IMR-90 (cell line): ENCODE measurements around the gene MMP14. TPM values are rescaled to one million over a fixed set of nuclear protein-coding genes. Genes with fewer than 3 reads are reported as not detected.
A peak's percentile ranks its signal among the peaks of the same experiment; 100 is the strongest.

Source experiments
- ATAC-seq: fragments of 200-7000 bp; cut with Tn5 transposase; 2 replicates; pipeline ENCODE4 v1.9.1; 2020; ENCODE audit warnings: low read depth, mild to moderate bottlenecking, moderate library complexity
- BruUV-seq: library from RNA; stranded (reverse); fragments of 400-500 nt; replicated peaks from 2 replicates; lab custom pipeline; 2021; lab: Mats Ljungman, UMichigan
- CTCF ChIA-PET: fragments of 300-600 bp; formaldehyde crosslinking; extraction: SDS; loops from one replicate; lab custom pipeline; 2021; ENCODE audit warnings: antibody characterized with exemption; lab: Yijun Ruan, JAX
- POLR2A ChIA-PET: fragments of 300-600 bp; sonication (Branson Sonifier 250); formaldehyde crosslinking; loops from one replicate; lab custom pipeline; 2022; ENCODE audit warnings: antibody characterized with exemption; ENCODE audit not compliant: unreplicated experiment; lab: Charles Lee
- DNase-seq: peaks from one replicate; pipeline ENCODE4 v3.0.0; 2013
- H2AFZ ChIP-seq: replicated peaks from 2 replicates; pipeline ENCODE3; 2013; ENCODE audit warnings: low read length, mild to moderate bottlenecking; ENCODE audit not compliant: poor library complexity
- H2AK5ac ChIP-seq: 2 replicates; pipeline ENCODE4 v1.6.1; 2013; ENCODE audit warnings: low read depth, low read length, inconsistent platforms
- H2AK9ac ChIP-seq: replicated peaks from 2 replicates; pipeline ENCODE3; 2013; ENCODE audit warnings: mild to moderate bottlenecking, low read depth, low read length, moderate library complexity; ENCODE audit not compliant: poor library complexity
- H2BK120ac ChIP-seq: 2 replicates; pipeline ENCODE4 v1.6.1; 2013; ENCODE audit warnings: low read depth, low read length, inconsistent platforms
- H2BK15ac ChIP-seq: 3 replicates; pipeline ENCODE4 v1.6.1; 2013; ENCODE audit warnings: low read depth, low read length, inconsistent platforms
- H2BK20ac ChIP-seq: 2 replicates; pipeline ENCODE4 v1.6.1; 2013; ENCODE audit warnings: low read depth, mild to moderate bottlenecking, inconsistent platforms, low read length, moderate library complexity
- H2BK5ac ChIP-seq: 2 replicates; pipeline ENCODE4 v1.6.1; 2013; ENCODE audit warnings: mild to moderate bottlenecking, low read depth, low read length, inconsistent platforms; ENCODE audit not compliant: poor library complexity, severe bottlenecking
- H3K14ac ChIP-seq: replicated peaks from 2 replicates; pipeline ENCODE4 v1.6.1; 2013; ENCODE audit warnings: low read depth, low read length, inconsistent platforms
- H3K18ac ChIP-seq: 2 replicates; pipeline ENCODE4 v1.6.1; 2013; ENCODE audit warnings: low read depth, low read length, control low read depth
- H3K23ac ChIP-seq: 2 replicates; pipeline ENCODE4 v1.6.1; 2013; ENCODE audit warnings: low read depth, low read length, inconsistent platforms
- H3K27ac ChIP-seq: 2 replicates; pipeline ENCODE4 v1.5.1; 2013; ENCODE audit warnings: mild to moderate bottlenecking, control low read depth, low read length; ENCODE audit not compliant: insufficient read depth
- H3K27me3 ChIP-seq: 2 replicates; pipeline ENCODE4 v1.6.1; 2013; ENCODE audit warnings: low read length; ENCODE audit not compliant: control insufficient read depth, insufficient read depth
- H3K36me3 ChIP-seq: 2 replicates; pipeline ENCODE4 v1.6.1; 2013; ENCODE audit warnings: low read length, mixed read lengths; ENCODE audit not compliant: control insufficient read depth, insufficient read depth
- H3K4ac ChIP-seq: 2 replicates; pipeline ENCODE4 v1.6.1; 2013; ENCODE audit warnings: low read depth, low read length, inconsistent platforms
- H3K4me1 ChIP-seq: 2 replicates; pipeline ENCODE4 v1.6.1; 2013; ENCODE audit warnings: low read length, mixed read lengths; ENCODE audit not compliant: control insufficient read depth, insufficient read depth
- H3K4me2 ChIP-seq: 2 replicates; pipeline ENCODE4 v1.6.1; 2013; ENCODE audit warnings: low read depth, mild to moderate bottlenecking, control low read depth, low read length, moderate library complexity
- H3K4me3 ChIP-seq: 2 replicates; pipeline ENCODE4 v1.5.1; 2013; ENCODE audit warnings: low read depth, mild to moderate bottlenecking, control low read depth, low read length, moderate library complexity; ENCODE audit not compliant: insufficient read depth
- H3K56ac ChIP-seq: 2 replicates; pipeline ENCODE4 v1.6.1; 2013; ENCODE audit warnings: low read length, inconsistent platforms; ENCODE audit not compliant: insufficient read depth; ENCODE audit errors: extremely low read depth
- H3K79me1 ChIP-seq, 2 experiments: 2 replicates each; pipeline ENCODE4 v1.6.1; 2013; ENCODE audit warnings: low read length in 2 of 2, inconsistent platforms in 1 of 2, low read depth in 1 of 2
- H3K9ac ChIP-seq: 2 replicates; pipeline ENCODE4 v1.6.1; 2013; ENCODE audit warnings: low read depth, low read length, control low read depth
- H3K9me1 ChIP-seq: 2 replicates; pipeline ENCODE4 v1.6.1; 2013; ENCODE audit warnings: low read length, inconsistent platforms; ENCODE audit not compliant: insufficient read depth
- H3K9me3 ChIP-seq: 2 replicates; pipeline ENCODE4 v1.6.1; 2013; ENCODE audit warnings: low read length; ENCODE audit not compliant: control insufficient read depth, insufficient read depth
- H4K20me1 ChIP-seq: 2 replicates; pipeline ENCODE4 v1.6.1; 2013; ENCODE audit warnings: low read length, inconsistent platforms; ENCODE audit not compliant: insufficient read depth
- H4K5ac ChIP-seq: 2 replicates; pipeline ENCODE4 v1.6.1; 2013; ENCODE audit warnings: mild to moderate bottlenecking, low read depth, low read length, control low read depth
- H4K8ac ChIP-seq, 2 experiments: 2 replicates each; pipeline ENCODE4 v1.6.1; 2013; ENCODE audit warnings: low read depth in 2 of 2, low read length in 2 of 2, control low read depth in 1 of 2, inconsistent platforms in 1 of 2
- H4K91ac ChIP-seq: 2 replicates; pipeline ENCODE4 v1.6.1; 2013; ENCODE audit warnings: low read depth, low read length, inconsistent platforms; ENCODE audit not compliant: insufficient read depth
- BHLHE40 ChIP-seq: fragments of 150-350 bp; IDR thresholded peaks from 2 replicates; pipeline ENCODE4 v1.6.1; 2016; ENCODE audit warnings: mild to moderate bottlenecking, low read depth, low read length
- ELK1 ChIP-seq: fragments of 150-350 bp; IDR thresholded peaks from 2 replicates; pipeline ENCODE4 v1.6.1; 2016; ENCODE audit warnings: low read depth, mild to moderate bottlenecking, low read length, moderate library complexity, borderline replicate concordance
- FOS ChIP-seq: fragments of 150-350 bp; IDR thresholded peaks from 2 replicates; pipeline ENCODE4 v1.6.1; 2016; ENCODE audit warnings: low read depth, low read length
- MAFK ChIP-seq: IDR thresholded peaks from 2 replicates; pipeline ENCODE4 v1.6.1; 2012; ENCODE audit warnings: low read depth, low read length, improper control_type of control experiment
- RCOR1 ChIP-seq: IDR thresholded peaks from 2 replicates; pipeline ENCODE4 v1.6.1; 2012; ENCODE audit warnings: mild to moderate bottlenecking, low read length, improper control_type of control experiment; ENCODE audit not compliant: insufficient replicate concordance
- SMC3 ChIP-seq: fragments of 150-350 bp; IDR thresholded peaks from 2 replicates; pipeline ENCODE4 v1.6.1; 2016; ENCODE audit warnings: low read depth, mild to moderate bottlenecking, antibody characterized with exemption, low read length, moderate library complexity
- USF2 ChIP-seq: fragments of 150-350 bp; IDR thresholded peaks from 2 replicates; pipeline ENCODE4 v1.6.1; 2017; ENCODE audit warnings: mild to moderate bottlenecking, antibody characterized with exemption, low read length, low read depth
- WGBS, 2 experiments: methylation state at CpG; one replicate each; pipeline versions ENCODE4 v1.1.5 to v1.1.7; 2013; ENCODE audit warnings: missing lambda C conversion rate in 2 of 2; ENCODE audit not compliant: insufficient read length in 1 of 2; ENCODE audit errors: extremely low coverage in 2 of 2; 5-methylcytosine and 5-hydroxymethylcytosine counted together
- dilution Hi-C: fragments of 300-500 bp; cut with HindIII; formaldehyde crosslinking; loops from one replicate; pipeline ENCODE4 v1.14.3; 2018; ENCODE audit warnings: low sequenced_read_pairs; ENCODE audit not compliant: unreplicated experiment
- in situ Hi-C: fragments of 300-500 bp; cut with MboI; formaldehyde crosslinking; loops from 3 replicates; pipeline ENCODE4 v1.14.3; 2019; ENCODE audit warnings: low sequenced_read_pairs, inconsistent platforms, mixed read lengths
- intact Hi-C: fragments of 100-400 bp; cut with micrococcal nuclease; formaldehyde crosslinking; loops from 2 replicates; pipeline ENCODE4 v1.10.0; 2022
- polyA plus RNA-seq, 3 experiments: library from polyadenylated mRNA; depleted of rRNA; stranded (reverse); fragments of >200 nt; gene quantifications; 2 replicates each; pipeline ENCODE4 v1.2.3, GENCODE V29; 2012; ENCODE audit warnings: low replicate concordance in 1 of 3
- total RNA-seq: library from RNA; depleted of rRNA; stranded (reverse); fragments of >200 nt; gene quantifications from 2 replicates; pipeline ENCODE4 v1.2.3, GENCODE V29; 2012

Gene MMP14
- total and polyA plus RNA-seq, 2 of the 4 experiments (the other 2 are of a cell fraction): 156 to 315 TPM

GRCh38 chr14:22839159-22839779 is 2.9 kb downstream of the MMP14 start (continued):
- TF ChIP-seq BHLHE40 (no peak), SMC3 (no peak)

- intact Hi-C loops (no loop called here), dilution Hi-C loops (no loop called here), in situ Hi-C loops (loop anchor here (10.0 kb wide), 1 partner anchor 257 kb away; the partner anchor contains the start of gene DAD1)
- Histone ChIP-seq H3K27ac (peak overlapping the region; percentile 3; the same call in 1 of the 2 replicates), H3K36me3 (peaks cover 66% of the 10 kb centered on the region), H2BK120ac (no peak overlapping the region), H3K18ac (no peak overlapping the region), H3K56ac (no peak overlapping the region), H4K8ac (peak overlapping the region in 1 of 2 experiments; percentile 20; a peak in 1 of 4 replicates), H3K4ac (no peak overlapping the region), H4K5ac (no peak overlapping the region), H3K4me2 (no peak overlapping the region), H2BK5ac (no peak overlapping the region), H2BK15ac (no peak overlapping the region), H4K20me1 (peaks cover 60% of the 10 kb centered on the region), H2AFZ (peak overlapping the region; percentile 25), H2BK20ac (no peak overlapping the region), H3K9me3 (no peaks in the 10 kb centered on the region), H3K9ac (no peak overlapping the region), H2AK9ac (peak overlapping the region; percentile 71), H3K23ac (no peak overlapping the region), H3K27me3 (no peaks in the 10 kb centered on the region), H3K4me3 (no peak overlapping the region), H3K79me1 (peaks cover 7 to 62% of the 10 kb centered on the region in 2 experiments; a peak in 3 of 4 replicates), H4K91ac (no peak overlapping the region), H3K14ac (no peak overlapping the region), H3K9me1 (peaks cover 27% of the 10 kb centered on the region), H3K4me1 (peaks cover 23% of the 10 kb centered on the region), H2AK5ac (no peak overlapping the region)
- ATAC-seq (no peak), DNase-seq (no peak)
- ChIA-PET CTCF (no interaction called here), POLR2A (interaction anchor here (0.8 to 1.0 kb wide), 2 partner anchors 10 to 11 kb away, joined by 3 read pairs; no protein-coding TSS in a partner anchor)
- TF ChIP-seq MAFK (no peak), FOS (no peak), RCOR1 (no peak), USF2 (no peak), ELK1 (no peak)
- WGBS, 2 experiments: 97% methylated on average over 7 of the region's 9 CpGs; no CpG with 5 or more reads in 1 of the 2 experiments
- BruUV-seq: no TSS peak
Measured at GRCh38 chr14:22841311-22841710, 4.9 kb downstream of the MMP14 start.
